Loucy (cell line): ENCODE measurements around the gene ADGRG2.
"Not testable (repeated sequence)": the region's sequence is repeated elsewhere in the genome, so short reads cannot be mapped to it uniquely, and the experiment has no call there.

Experiments
- H2AFZ ChIP-seq: fragments of 200-600 bp; sonication (generic); 2 replicates; pipeline ENCODE4 v1.6.0; 2016; ENCODE audit warnings: antibody characterized with exemption, mild to moderate bottlenecking, low read length, moderate library complexity
- H3F3A ChIP-seq: fragments of 200-600 bp; 2 replicates; pipeline ENCODE4 v1.6.0; 2016; ENCODE audit warnings: antibody characterized with exemption, low read depth, mild to moderate bottlenecking
- H3K27me3 ChIP-seq: fragments of 200-600 bp; sonication (generic); 2 replicates; pipeline ENCODE4 v1.6.1; 2014; ENCODE audit warnings: low read length, mild to moderate bottlenecking; ENCODE audit not compliant: insufficient read depth, poor library complexity, severe bottlenecking
- H3K36me3 ChIP-seq: fragments of 200-600 bp; sonication (generic); 2 replicates; pipeline ENCODE4 v1.6.1; 2016; ENCODE audit warnings: low read length; ENCODE audit not compliant: insufficient read depth
- H3K4me1 ChIP-seq: fragments of 200-600 bp; sonication (generic); 2 replicates; pipeline ENCODE4 v1.5.1; 2014; ENCODE audit warnings: low read length, mild to moderate bottlenecking; ENCODE audit not compliant: insufficient read depth, poor library complexity, severe bottlenecking
- H3K4me2 ChIP-seq: fragments of 200-600 bp; sonication (generic); 2 replicates; pipeline ENCODE4 v1.6.0; 2014; ENCODE audit warnings: antibody characterized with exemption, low read length, low read depth, mild to moderate bottlenecking; ENCODE audit not compliant: poor library complexity, severe bottlenecking
- H3K4me3 ChIP-seq: fragments of 200-600 bp; sonication (generic); 2 replicates; pipeline ENCODE4 v1.5.1; 2014; ENCODE audit warnings: low read length, mild to moderate bottlenecking, mixed read lengths; ENCODE audit not compliant: poor library complexity, severe bottlenecking
- H3K79me2 ChIP-seq: fragments of 200-600 bp; sonication (generic); 2 replicates; pipeline ENCODE4 v1.6.1; 2014; ENCODE audit warnings: low read length; ENCODE audit not compliant: insufficient read depth
- H3K9ac ChIP-seq: fragments of 200-600 bp; sonication (generic); 2 replicates; pipeline ENCODE4 v1.6.0; 2014; ENCODE audit warnings: mild to moderate bottlenecking, low read depth, low read length, moderate library complexity; ENCODE audit not compliant: poor library complexity, severe bottlenecking
- H3K9me2 ChIP-seq: fragments of 200-600 bp; sonication (generic); replicated peaks from 2 replicates; pipeline ENCODE4 v1.6.1; 2016; ENCODE audit warnings: low read depth, low read length, mixed read lengths
- H3K9me3 ChIP-seq: fragments of 200-600 bp; sonication (generic); 2 replicates; pipeline ENCODE4 v1.6.1; 2014; ENCODE audit warnings: mild to moderate bottlenecking, antibody characterized with exemption, low read length, low read depth; ENCODE audit not compliant: insufficient read depth
- H4K20me1 ChIP-seq: fragments of 200-600 bp; sonication (generic); 2 replicates; pipeline ENCODE4 v1.6.0; 2014; ENCODE audit warnings: antibody characterized with exemption, low read length, mild to moderate bottlenecking; ENCODE audit not compliant: insufficient read depth, poor library complexity, severe bottlenecking
- CTCF ChIP-seq: fragments of 200-600 bp; sonication (generic); conservative IDR thresholded peaks from 2 replicates; pipeline ENCODE4 v1.5.1; 2014; ENCODE audit warnings: mild to moderate bottlenecking, antibody characterized with exemption, low read length
- EZH2phosphoT487 ChIP-seq: fragments of 200-600 bp; IDR thresholded peaks from 2 replicates; pipeline ENCODE4 v1.6.1; 2018; ENCODE audit warnings: antibody characterized with exemption, mild to moderate bottlenecking, moderate library complexity, borderline replicate concordance

The ADGRG2 gene

GRCh38 chrX:18984381-18985185 lies 137.7 kb downstream of the ADGRG2 start:
- Histone ChIP-seq H3K36me3 (no peaks in the 10 kb centered on the region), H3K9me3 (no peaks in the 10 kb centered on the region), H3K9me2 (no peaks in the 10 kb centered on the region), H4K20me1 (peaks cover 8% of the 10 kb centered on the region), H3F3A (no peaks in the 10 kb centered on the region), H3K4me3 (peak overlapping the region; percentile 90), H3K4me2 (peak overlapping the region; percentile 90), H3K27me3 (no peaks in the 10 kb centered on the region), H3K4me1 (peaks cover 18% of the 10 kb centered on the region), H3K79me2 (peaks cover 37% of the 10 kb centered on the region), H3K9ac (peak overlapping the region; percentile 84), H2AFZ (peak overlapping the region; percentile 89)
- no peak for TF ChIP-seq EZH2phosphoT487
- no peak for TF ChIP-seq CTCF

GRCh38 chrX:18983666-18984380 lies 138.4 kb downstream of the ADGRG2 start, which contains the start of gene PHKA2:
PHKA2 (minus strand) TSS chrX:18984114; CDS start chrX:18983932, 182 bp downstream.
- Histone ChIP-seq H3K27me3 (no peaks in the 10 kb centered on the region), H2AFZ (peak within 1 kb of the TSS; percentile 89), H4K20me1 (peaks cover 13% of the 10 kb centered on the region), H3K79me2 (peaks cover 37% of the 10 kb centered on the region), H3K4me1 (peaks cover 18% of the 10 kb centered on the region), H3K36me3 (no peaks in the 10 kb centered on the region), H3K9me2 (no peaks in the 10 kb centered on the region), H3K4me3 (peak within 1 kb of the TSS; percentile 90), H3K4me2 (peak within 1 kb of the TSS; percentile 90), H3F3A (no peaks in the 10 kb centered on the region), H3K9ac (peak within 1 kb of the TSS; percentile 84), H3K9me3 (no peaks in the 10 kb centered on the region)
- no peak for TF ChIP-seq CTCF
- no peak for TF ChIP-seq EZH2phosphoT487

GRCh38 chrX:18981124-18981807 lies 141.0 kb downstream of the ADGRG2 start:
- peak overlapping the region; percentile 20 for H3K9ac ChIP-seq
- H3K4me2 ChIP-seq, result peak overlapping the region; percentile 86
- no peak for TF ChIP-seq CTCF
- no peak for TF ChIP-seq EZH2phosphoT487
- peaks cover 18% of the 10 kb centered on the region for H3K4me1 ChIP-seq
- no peaks in the 10 kb centered on the region for H3K9me3 ChIP-seq
- peaks cover 37% of the 10 kb centered on the region for H3K79me2 ChIP-seq
- peaks cover 16% of the 10 kb centered on the region for H4K20me1 ChIP-seq
- no peaks in the 10 kb centered on the region for H3K27me3 ChIP-seq
- no peak overlapping the region for H2AFZ ChIP-seq
- peak overlapping the region; percentile 90 for H3K4me3 ChIP-seq
- H3F3A ChIP-seq, result no peaks in the 10 kb centered on the region
- no peaks in the 10 kb centered on the region for H3K9me2 ChIP-seq
- no peaks in the 10 kb centered on the region for H3K36me3 ChIP-seq

GRCh38 chrX:18980262-18980661 lies 142.0 kb downstream of the ADGRG2 start:
- H3K4me2 ChIP-seq, result peak overlapping the region; percentile 86
- not testable (repeated sequence) for H3K27me3 ChIP-seq, H2AFZ ChIP-seq, H3K9me3 ChIP-seq, H3F3A ChIP-seq, H3K9me2 ChIP-seq, H3K36me3 ChIP-seq, H3K9ac ChIP-seq
- peaks cover 15% of the 10 kb centered on the region for H3K4me1 ChIP-seq
- peaks cover 37% of the 10 kb centered on the region for H3K79me2 ChIP-seq
- peaks cover 16% of the 10 kb centered on the region for H4K20me1 ChIP-seq
- H3K4me3 ChIP-seq, result peak overlapping the region; percentile 90
